ENCODE data around the gene RNF11. TPM values are rescaled to one million over a fixed set of nuclear protein-coding genes. Genes with fewer than 3 reads are reported as not detected.
"Not testable (repeated sequence)": the region's sequence is repeated elsewhere in the genome, so short reads cannot be mapped to it uniquely, and the experiment has no call there.

RNF11 gene
- total RNA-seq, 1 donor from 2014 or later = 126 TPM

DNA sequence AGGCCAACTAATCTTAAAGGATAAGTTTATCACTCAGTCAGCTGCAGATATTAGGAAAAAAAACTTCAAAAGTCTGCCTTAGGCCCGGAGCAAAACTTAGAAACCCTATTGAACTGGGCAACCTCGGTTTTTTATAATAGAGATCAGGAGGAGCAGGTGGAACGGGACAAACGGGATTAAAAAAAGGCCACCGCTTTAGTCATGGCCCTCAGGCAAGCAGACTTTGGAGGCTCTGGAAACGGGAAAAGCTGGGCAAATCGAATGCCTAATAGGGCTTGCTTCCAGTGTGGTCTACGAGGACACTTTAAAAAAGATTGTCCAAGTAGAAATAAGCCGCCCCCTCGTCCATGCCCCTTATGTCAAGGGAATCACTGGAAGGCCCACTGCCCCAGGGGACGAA, 7.6 kb upstream of the RNF11 start:
- H3K27ac Mint-ChIP-seq (ENCODE audit: unreplicated experiment); H3K4me1 Mint-ChIP-seq (ENCODE audit: low read depth, unreplicated experiment); H3K36me3 ChIP-seq (ENCODE audit: insufficient read depth, low read length); H3K4me2 ChIP-seq (ENCODE audit: low read length); H3K27ac ChIP-seq (ENCODE audit: low read depth, low read length); FAIRE-seq; H3K27me3 ChIP-seq (ENCODE audit: insufficient read depth, low read length); DNase-seq (ENCODE audit: low read depth); H3K27me3 Mint-ChIP-seq (ENCODE audit: low read depth, unreplicated experiment); H3K4me3 Mint-ChIP-seq (ENCODE audit: unreplicated experiment); H3K9ac ChIP-seq (ENCODE audit: low read length); H3K79me2 ChIP-seq (ENCODE audit: insufficient read depth, low read length); H3K36me3 Mint-ChIP-seq (ENCODE audit: low read depth, unreplicated experiment); H3K9me3 ChIP-seq (ENCODE audit: insufficient read depth, low read depth, low read length); H4K20me1 ChIP-seq (ENCODE audit: insufficient read depth, low read length); H3K4me1 ChIP-seq (ENCODE audit: insufficient read depth, low read length); H3K4me3 ChIP-seq (ENCODE audit: insufficient read depth, low read depth, low read length); H2AFZ ChIP-seq (ENCODE audit: low read depth, low read length); H3K9me3 Mint-ChIP-seq (ENCODE audit: unreplicated experiment): not testable (repeated sequence)

DNA sequence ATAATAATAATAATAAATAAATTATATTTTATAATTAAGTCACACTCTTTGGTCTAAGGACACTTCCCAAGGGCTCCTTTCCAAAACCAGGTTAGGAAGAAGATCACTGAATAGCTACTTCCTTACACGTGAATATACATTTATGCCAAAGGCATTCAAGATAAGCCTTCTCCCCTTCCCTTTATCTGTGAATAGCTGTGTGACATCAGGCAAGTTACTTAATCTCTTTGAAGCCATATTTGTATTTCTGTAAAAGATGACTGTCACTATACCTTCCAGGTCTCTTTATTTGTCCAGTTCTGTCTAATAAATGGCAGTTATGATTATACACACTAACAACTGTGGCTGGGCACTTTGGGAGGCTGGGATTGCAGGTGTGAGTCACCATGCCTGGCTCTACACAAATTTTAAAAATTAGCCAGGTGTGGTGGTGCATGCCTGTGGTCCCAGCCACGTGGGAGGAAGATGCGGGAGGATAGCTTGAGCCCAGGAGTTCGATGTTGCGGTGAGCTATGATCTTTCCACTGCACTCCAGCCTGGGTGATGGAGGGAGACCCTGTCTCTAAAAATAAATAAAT, 5.5 kb upstream of the RNF11 start:
- H4K20me1 ChIP-seq (ENCODE audit: insufficient read depth, low read length) = no peaks in the 10 kb centered on the region
- no peaks in the 10 kb centered on the region for H3K27me3 ChIP-seq (ENCODE audit: insufficient read depth, low read length)
- H3K36me3 ChIP-seq (ENCODE audit: insufficient read depth, low read length) = no peaks in the 10 kb centered on the region
- H3K9me3 Mint-ChIP-seq (ENCODE audit: unreplicated experiment) = no peaks in the 10 kb centered on the region
- peaks cover 1% of the 10 kb centered on the region for H3K79me2 ChIP-seq (ENCODE audit: insufficient read depth, low read length)
- no peak overlapping the region for H3K4me2 ChIP-seq (ENCODE audit: low read length)
- H3K27ac Mint-ChIP-seq (ENCODE audit: unreplicated experiment) = no peak overlapping the region
- DNase-seq (ENCODE audit: low read depth) = no peak
- H2AFZ ChIP-seq (ENCODE audit: low read depth, low read length) = no peak overlapping the region
- no peak overlapping the region for H3K4me3 Mint-ChIP-seq (ENCODE audit: unreplicated experiment)
- H3K27me3 Mint-ChIP-seq (ENCODE audit: low read depth, unreplicated experiment) = peaks cover 3% of the 10 kb centered on the region
- peaks cover 9% of the 10 kb centered on the region for H3K4me1 Mint-ChIP-seq (ENCODE audit: low read depth, unreplicated experiment)
- H3K27ac ChIP-seq (ENCODE audit: low read depth, low read length) = no peak overlapping the region
- peaks cover 10% of the 10 kb centered on the region for H3K4me1 ChIP-seq (ENCODE audit: insufficient read depth, low read length)
- TF ChIP-seq EZH2 (IDR thresholded peaks at IDR 0.05; ENCODE audit: insufficient read depth, low read length) = no peak
- TF ChIP-seq, protein P1, sequence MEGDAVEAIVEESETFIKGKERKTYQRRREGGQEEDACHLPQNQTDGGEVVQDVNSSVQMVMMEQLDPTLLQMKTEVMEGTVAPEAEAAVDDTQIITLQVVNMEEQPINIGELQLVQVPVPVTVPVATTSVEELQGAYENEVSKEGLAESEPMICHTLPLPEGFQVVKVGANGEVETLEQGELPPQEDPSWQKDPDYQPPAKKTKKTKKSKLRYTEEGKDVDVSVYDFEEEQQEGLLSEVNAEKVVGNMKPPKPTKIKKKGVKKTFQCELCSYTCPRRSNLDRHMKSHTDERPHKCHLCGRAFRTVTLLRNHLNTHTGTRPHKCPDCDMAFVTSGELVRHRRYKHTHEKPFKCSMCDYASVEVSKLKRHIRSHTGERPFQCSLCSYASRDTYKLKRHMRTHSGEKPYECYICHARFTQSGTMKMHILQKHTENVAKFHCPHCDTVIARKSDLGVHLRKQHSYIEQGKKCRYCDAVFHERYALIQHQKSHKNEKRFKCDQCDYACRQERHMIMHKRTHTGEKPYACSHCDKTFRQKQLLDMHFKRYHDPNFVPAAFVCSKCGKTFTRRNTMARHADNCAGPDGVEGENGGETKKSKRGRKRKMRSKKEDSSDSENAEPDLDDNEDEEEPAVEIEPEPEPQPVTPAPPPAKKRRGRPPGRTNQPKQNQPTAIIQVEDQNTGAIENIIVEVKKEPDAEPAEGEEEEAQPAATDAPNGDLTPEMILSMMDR (IDR thresholded peaks at IDR 0.05; ENCODE audit: insufficient read depth, low read depth, low read length) = no peak
- FAIRE-seq = no peak
- no peaks in the 10 kb centered on the region for H3K36me3 Mint-ChIP-seq (ENCODE audit: low read depth, unreplicated experiment)
- no peak overlapping the region for H3K4me3 ChIP-seq (ENCODE audit: insufficient read depth, low read depth, low read length)
- no peak overlapping the region for H3K9ac ChIP-seq (ENCODE audit: low read length)
- no peaks in the 10 kb centered on the region for H3K9me3 ChIP-seq (ENCODE audit: insufficient read depth, low read depth, low read length)

DNA sequence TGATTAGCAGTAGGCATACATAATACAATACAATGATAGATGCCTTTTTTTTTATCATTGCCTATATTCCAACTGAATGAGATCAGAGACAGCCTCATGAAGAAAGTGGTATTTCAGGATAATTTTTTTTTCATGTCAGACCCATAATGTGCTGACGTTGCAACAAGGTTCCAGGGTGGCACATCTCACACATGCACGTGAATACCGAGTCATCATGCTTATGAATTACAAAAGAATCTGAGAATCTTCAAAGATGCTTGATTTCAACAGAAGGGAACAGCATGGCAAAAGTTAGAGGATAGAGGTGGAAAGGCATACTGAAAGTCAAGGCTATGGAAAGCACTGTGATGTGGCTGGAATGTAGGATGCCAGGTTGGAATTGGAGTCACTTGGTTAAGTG, 5.0 kb upstream of the RNF11 start:
- no peaks in the 10 kb centered on the region for H3K36me3 Mint-ChIP-seq (ENCODE audit: low read depth, unreplicated experiment)

More for the DNA sequence above, 5.0 kb upstream of the RNF11 start:
- H3K4me3 ChIP-seq (ENCODE audit: insufficient read depth, low read depth, low read length) = no peak overlapping the region
- no peak overlapping the region for H3K9ac ChIP-seq (ENCODE audit: low read length)
- no peak overlapping the region for H3K4me3 Mint-ChIP-seq (ENCODE audit: unreplicated experiment)
- no peak for TF ChIP-seq EZH2 (IDR thresholded peaks at IDR 0.05; ENCODE audit: insufficient read depth, low read length)
- TF ChIP-seq, protein P1 (IDR thresholded peaks at IDR 0.05; ENCODE audit: insufficient read depth, low read depth, low read length) = no peak
- H3K4me2 ChIP-seq (ENCODE audit: low read length) = no peak overlapping the region
- no peaks in the 10 kb centered on the region for H3K9me3 ChIP-seq (ENCODE audit: insufficient read depth, low read depth, low read length)
- peaks cover 3% of the 10 kb centered on the region for H3K27me3 Mint-ChIP-seq (ENCODE audit: low read depth, unreplicated experiment)
- H3K4me1 ChIP-seq (ENCODE audit: insufficient read depth, low read length) = peaks cover 12% of the 10 kb centered on the region
- H3K36me3 ChIP-seq (ENCODE audit: insufficient read depth, low read length) = no peaks in the 10 kb centered on the region
- peaks cover 5% of the 10 kb centered on the region for H3K79me2 ChIP-seq (ENCODE audit: insufficient read depth, low read length)
- DNase-seq (ENCODE audit: low read depth) = no peak
- no peaks in the 10 kb centered on the region for H4K20me1 ChIP-seq (ENCODE audit: insufficient read depth, low read length)
- no peaks in the 10 kb centered on the region for H3K9me3 Mint-ChIP-seq (ENCODE audit: unreplicated experiment)
- H3K27me3 ChIP-seq (ENCODE audit: insufficient read depth, low read length) = no peaks in the 10 kb centered on the region
- FAIRE-seq = no peak
- H3K27ac Mint-ChIP-seq (ENCODE audit: unreplicated experiment) = no peak overlapping the region
- H2AFZ ChIP-seq (ENCODE audit: low read depth, low read length) = no peak overlapping the region
- H3K27ac ChIP-seq (ENCODE audit: low read depth, low read length) = no peak overlapping the region
- H3K4me1 Mint-ChIP-seq (ENCODE audit: low read depth, unreplicated experiment) = peaks cover 10% of the 10 kb centered on the region
